ENCODE results near the gene RHBDF2.

DNA sequence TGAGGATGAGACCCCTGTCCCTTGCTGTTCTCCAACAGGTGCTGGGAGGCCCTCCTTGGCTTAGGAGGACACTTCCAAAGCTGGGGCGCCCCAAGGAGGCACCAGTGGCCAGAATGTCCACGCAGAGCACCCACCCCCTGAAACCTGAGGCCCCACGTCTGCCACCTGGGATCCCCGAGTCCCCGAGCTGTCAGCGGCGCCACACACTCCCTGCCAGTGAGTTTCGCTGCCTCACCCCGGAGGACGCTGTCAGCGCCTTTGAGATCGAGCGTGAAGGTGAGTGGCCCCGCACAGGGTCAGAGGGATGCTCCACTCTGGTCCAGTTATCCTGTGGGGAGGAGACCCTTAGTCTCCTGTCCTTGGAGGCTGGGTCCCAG lies 32.6 kb downstream of the RHBDF2 start:
- TF ChIP-seq, protein P1, sequence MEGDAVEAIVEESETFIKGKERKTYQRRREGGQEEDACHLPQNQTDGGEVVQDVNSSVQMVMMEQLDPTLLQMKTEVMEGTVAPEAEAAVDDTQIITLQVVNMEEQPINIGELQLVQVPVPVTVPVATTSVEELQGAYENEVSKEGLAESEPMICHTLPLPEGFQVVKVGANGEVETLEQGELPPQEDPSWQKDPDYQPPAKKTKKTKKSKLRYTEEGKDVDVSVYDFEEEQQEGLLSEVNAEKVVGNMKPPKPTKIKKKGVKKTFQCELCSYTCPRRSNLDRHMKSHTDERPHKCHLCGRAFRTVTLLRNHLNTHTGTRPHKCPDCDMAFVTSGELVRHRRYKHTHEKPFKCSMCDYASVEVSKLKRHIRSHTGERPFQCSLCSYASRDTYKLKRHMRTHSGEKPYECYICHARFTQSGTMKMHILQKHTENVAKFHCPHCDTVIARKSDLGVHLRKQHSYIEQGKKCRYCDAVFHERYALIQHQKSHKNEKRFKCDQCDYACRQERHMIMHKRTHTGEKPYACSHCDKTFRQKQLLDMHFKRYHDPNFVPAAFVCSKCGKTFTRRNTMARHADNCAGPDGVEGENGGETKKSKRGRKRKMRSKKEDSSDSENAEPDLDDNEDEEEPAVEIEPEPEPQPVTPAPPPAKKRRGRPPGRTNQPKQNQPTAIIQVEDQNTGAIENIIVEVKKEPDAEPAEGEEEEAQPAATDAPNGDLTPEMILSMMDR (optimal IDR thresholded peaks at IDR 0.05 in 1 of 3, IDR thresholded peaks at IDR 0.05 in 1 of 3, conservative IDR thresholded peaks at IDR 0.05 in 1 of 3; ENCODE audit: extremely low read depth in 1 of 3, insufficient read depth in 2 of 3, low read length in 3 of 3), result no peak
- TF ChIP-seq EZH2 (IDR thresholded peaks at IDR 0.05; ENCODE audit: low read length), result no peak

Data from keratinocyte (primary cell).